Heart left ventricle (tissue), 16 donors: Measurements from ENCODE around the gene CHIT1. TPM values are rescaled to one million over a fixed set of nuclear protein-coding genes. Genes with fewer than 3 reads are reported as not detected.

Experiments used
- ATAC-seq, 4 donors: fragments of 200-7000 bp; cut with Tn5 transposase; one replicate each; pipeline ENCODE4 v1.9.1; 2020 to 2022; ENCODE audit warnings: moderate library complexity in 4 of 4, mild to moderate bottlenecking in 3 of 4, moderate number of reproducible peaks in 1 of 4
- DNase-seq, 5 donors: peaks; one replicate each; pipeline ENCODE4 v3.0.0-alpha.2; 2020
- H3K27ac ChIP-seq, 12 donors: fragments of 200-600 bp; sonication (generic) in 4 of 12; one replicate each; pipeline versions ENCODE4 v1.5.0 to v1.8.0; 2016 to 2022; ENCODE audit warnings: mild to moderate bottlenecking in 2 of 12
- H3K27me3 ChIP-seq, 9 donors: fragments of 200-600 bp; sonication (generic) in 2 of 9; one replicate each; pipeline versions ENCODE4 v1.5.1 to v1.8.0; 2016 to 2022; ENCODE audit warnings: mild to moderate bottlenecking in 3 of 9
- H3K36me3 ChIP-seq, 9 donors: fragments of 200-600 bp; sonication (generic) in 2 of 9; one replicate each; pipeline versions ENCODE4 v1.5.0 to v1.8.0; 2018 to 2022; ENCODE audit warnings: mild to moderate bottlenecking in 2 of 9
- H3K4me1 ChIP-seq, 12 donors: fragments of 200-600 bp; sonication (generic) in 4 of 12; one replicate each; pipeline versions ENCODE4 v1.5.0 to v1.8.0; 2016 to 2022; ENCODE audit warnings: mild to moderate bottlenecking in 3 of 12
- H3K4me3 ChIP-seq, 12 donors: fragments of 200-600 bp; sonication (generic) in 4 of 12; one replicate each; pipeline versions ENCODE4 v1.5.0 to v1.8.0; 2017 to 2022; ENCODE audit warnings: mild to moderate bottlenecking in 9 of 12, moderate library complexity in 4 of 12
- H3K9me3 ChIP-seq, 12 donors: fragments of 200-600 bp; sonication (generic) in 4 of 12; one replicate each; pipeline versions ENCODE4 v1.5.0 to v1.8.0; 2016 to 2022; ENCODE audit warnings: mild to moderate bottlenecking in 1 of 12
- POLR2A ChIP-seq, 2 donors: fragments of 450-650 bp; IDR thresholded peaks; one replicate each; pipeline ENCODE4 v1.6.1; 2017; ENCODE audit warnings: antibody characterized with exemption in 2 of 2, mild to moderate bottlenecking in 2 of 2, moderate library complexity in 2 of 2
- WGBS, 4 donors: extraction: QIAGEN DNeasy Blood & Tissue Kit in 2 of 4; methylation state at CpG; one replicate each; pipeline versions ENCODE4 v1.1.5 to v1.1.7; 2013 to 2018; 5-methylcytosine and 5-hydroxymethylcytosine counted together
- intact Hi-C, 10 donors: fragments of 100-400 bp; cut with DNase I; formaldehyde crosslinking; loops; one replicate each; pipeline versions ENCODE4 v1.11.1 to v1.14.2; 2022
- polyA plus RNA-seq, 2 donors: library from polyadenylated mRNA; stranded (reverse); fragments of 200-250 nt; gene quantifications; one replicate each; pipeline ENCODE4 v1.2.3, GENCODE V29; 2013
- total RNA-seq, 9 donors: library from RNA; depleted of rRNA in 2 of 9; stranded (reverse); fragments of >200 nt in 2 of 9; fragmentation: NEBNext Ultra II Directional in 3 of 9; extraction: Animal tissue kit (Norgen Biotek cat#: 25700) in 3 of 9; gene quantifications; one replicate each; pipeline versions ENCODE4 v1.1.0 to v1.2.4, GENCODE V29; 2016 to 2023
- TF ChIP-seq, protein P1 (sequence below), 12 donors: fragments of 200-600 bp; sonication (generic) in 4 of 12; IDR thresholded peaks; one replicate each; pipeline versions ENCODE4 v1.5.0 to v1.8.0; 2018 to 2022; ENCODE audit warnings: antibody characterized with exemption in 12 of 12, mild to moderate bottlenecking in 5 of 12
- donor health status: ischemic (EF 13 %, LVEDD 7.1; RV severe dilation, severe dysfunction).
- donor health status: healthy with polysubstance abuse.
- donor health status: DM: no; HTN: yes; CAD: no.
- donor health status: DM: no; HTN: no; CAD: no.
- donor health status: ischemic (EF 25% LVEDD 6.9; RV normal size, moderate dysfunction).
- donor health status: ischemic (EF 25% LVEDD 5.7; RV mildly dilated, moderate dysfunction).
- donor health status: healthy.
- donor health status: DM: yes; HTN: yes; CAD: no.
- donor health status: ischemic (EF 35%, LVEDD 5.7; RV mildly dilated, moderate dysfunction).
- donor health status: nonischemic (EF 11% LVEDD 7.7; RV severe dilation, severe dysfunction).
- donor health status: DM: yes; HTN: yes; CAD: no.
- donor health status: PGD.
- donor health status: ischemic (EF 29% LVEDD 5.4; RV normal size, mild dysfunction).
- donor health status: nonischemic (EF 23%, LVEDD 6.1; RV moderate dilation, normal function).

Gene CHIT1
- total and polyA plus RNA-seq, 11 donors = 0.05 to 1.7 (median 0.22) TPM; not detected in 6

GRCh38 chr1:203172184-203173010 is 57.1 kb downstream of the CHIT1 start:
- ATAC-seq (peak; percentile 60 to 82 (median 68)), DNase-seq (peak; percentile 48 to 78 (median 63))
- H3K27me3 ChIP-seq = no peaks in the 10 kb centered on the region
- H3K36me3 ChIP-seq = no peaks in the 10 kb centered on the region
- no peak overlapping the region for H3K27ac ChIP-seq
- peaks cover 0 to 16% (median 0%) of the 10 kb centered on the region in 12 donors for H3K4me1 ChIP-seq
- TF ChIP-seq POLR2A (IDR thresholded peaks at IDR 0.05) = no peak
- TF ChIP-seq, protein P1, sequence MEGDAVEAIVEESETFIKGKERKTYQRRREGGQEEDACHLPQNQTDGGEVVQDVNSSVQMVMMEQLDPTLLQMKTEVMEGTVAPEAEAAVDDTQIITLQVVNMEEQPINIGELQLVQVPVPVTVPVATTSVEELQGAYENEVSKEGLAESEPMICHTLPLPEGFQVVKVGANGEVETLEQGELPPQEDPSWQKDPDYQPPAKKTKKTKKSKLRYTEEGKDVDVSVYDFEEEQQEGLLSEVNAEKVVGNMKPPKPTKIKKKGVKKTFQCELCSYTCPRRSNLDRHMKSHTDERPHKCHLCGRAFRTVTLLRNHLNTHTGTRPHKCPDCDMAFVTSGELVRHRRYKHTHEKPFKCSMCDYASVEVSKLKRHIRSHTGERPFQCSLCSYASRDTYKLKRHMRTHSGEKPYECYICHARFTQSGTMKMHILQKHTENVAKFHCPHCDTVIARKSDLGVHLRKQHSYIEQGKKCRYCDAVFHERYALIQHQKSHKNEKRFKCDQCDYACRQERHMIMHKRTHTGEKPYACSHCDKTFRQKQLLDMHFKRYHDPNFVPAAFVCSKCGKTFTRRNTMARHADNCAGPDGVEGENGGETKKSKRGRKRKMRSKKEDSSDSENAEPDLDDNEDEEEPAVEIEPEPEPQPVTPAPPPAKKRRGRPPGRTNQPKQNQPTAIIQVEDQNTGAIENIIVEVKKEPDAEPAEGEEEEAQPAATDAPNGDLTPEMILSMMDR (IDR thresholded peaks at IDR 0.05) = peak; percentile 71 to 87 (median 78)
- H3K4me3 ChIP-seq = no peak overlapping the region
- 39 to 55% (median 50%) methylated on average over 7 to 8 of the region's 8 CpGs for WGBS, 4 donors
- intact Hi-C loops = loop anchor here in 9 of 10 donors (1.0 to 5.0 kb wide), 8 partner anchors 45 to 135 kb away; no protein-coding TSS in a partner anchor
- no peaks in the 10 kb centered on the region for H3K9me3 ChIP-seq

DNA sequence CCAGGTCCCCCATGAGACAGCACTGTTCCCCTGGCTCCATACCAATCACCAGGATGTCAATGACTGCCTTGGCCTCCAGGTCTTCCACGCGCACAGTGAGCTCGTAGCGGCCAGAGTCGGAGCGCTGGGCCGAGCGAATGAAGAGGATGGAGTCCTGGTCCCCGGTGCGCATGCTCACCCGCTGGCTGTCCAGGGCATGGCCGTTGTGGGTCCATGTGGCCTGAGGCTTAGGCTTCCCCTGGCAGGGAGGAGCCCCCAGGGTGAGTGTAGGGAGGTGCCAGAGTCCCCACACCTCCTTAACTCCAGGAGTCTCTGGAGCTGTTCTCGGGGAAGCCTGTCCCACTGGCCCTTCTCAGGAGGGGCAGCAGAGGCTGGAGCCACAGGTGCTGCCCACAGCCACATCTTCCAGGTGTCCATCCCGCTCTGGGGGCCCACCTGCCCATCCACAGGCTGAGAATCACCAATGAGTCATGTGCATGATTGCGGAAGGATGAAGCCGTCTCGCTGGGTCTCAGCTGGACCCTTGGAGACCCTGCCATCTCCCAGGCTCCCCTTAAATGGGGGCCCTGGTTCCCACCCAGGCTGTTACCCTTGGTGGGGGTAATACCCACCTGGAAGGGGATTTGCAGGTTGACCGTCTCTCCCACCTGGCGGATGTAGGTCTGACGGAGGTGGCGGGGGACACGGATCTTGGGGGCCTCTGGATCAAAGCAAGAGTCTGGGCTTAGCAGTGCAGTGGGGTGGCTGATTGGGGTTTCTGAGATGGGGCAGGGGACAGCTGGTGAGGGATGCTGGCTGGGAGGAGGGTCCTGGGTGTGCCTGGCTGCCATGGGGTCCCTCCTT is 57.9 kb downstream of the CHIT1 start:
- intact Hi-C loops = loop anchor here in 9 of 10 donors (1.0 to 5.0 kb wide), 8 partner anchors 46 to 134 kb away; no protein-coding TSS in a partner anchor
- H3K36me3 ChIP-seq = no peaks in the 10 kb centered on the region
- no peak overlapping the region for H3K4me3 ChIP-seq
- H3K4me1 ChIP-seq = peaks cover 0 to 14% (median 0%) of the 10 kb centered on the region in 12 donors
- TF ChIP-seq POLR2A (IDR thresholded peaks at IDR 0.05) = no peak
- TF ChIP-seq, protein P1 (IDR thresholded peaks at IDR 0.05) = no peak
- no peaks in the 10 kb centered on the region for H3K9me3 ChIP-seq
- DNase-seq = peak in 2 of 5 donors; percentile 24 to 51
- no peaks in the 10 kb centered on the region for H3K27me3 ChIP-seq
- H3K27ac ChIP-seq = no peak overlapping the region
- WGBS, 4 donors = 86 to 95% (median 94%) methylated on average over 10 to 22 of the region's 22 CpGs
- no peak for ATAC-seq

- DNase-seq = peak in 1 of 5 donors; percentile 19
- Histone ChIP-seq H3K4me1 (peaks cover 0 to 6% (median 0%) of the 10 kb centered on the region in 12 donors), H3K36me3 (peaks cover 0 to 2% (median 0%) of the 10 kb centered on the region in 9 donors), H3K9me3 (no peaks in the 10 kb centered on the region), H3K4me3 (no peak overlapping the region), H3K27me3 (no peaks in the 10 kb centered on the region), H3K27ac (no peak overlapping the region)
- WGBS, 4 donors = 82 to 87% (median 83%) methylated on average over 7 to 8 of the region's 8 CpGs
- TF ChIP-seq, protein P1 (IDR thresholded peaks at IDR 0.05) = no peak
- TF ChIP-seq POLR2A (IDR thresholded peaks at IDR 0.05) = no peak
- intact Hi-C loops = loop anchor here in 7 of 10 donors (5.0 kb wide), 4 partner anchors 47 to 133 kb away; no protein-coding TSS in a partner anchor
- no peak for ATAC-seq
Observed at GRCh38 chr1:203170625-203171330, 58.7 kb downstream of the CHIT1 start.
